H1 (cell line): ENCODE measurements around the gene DENND1A. TPM values are rescaled to one million over a fixed set of nuclear protein-coding genes. Genes with fewer than 3 reads are reported as not detected.

Experiments used
- POLR2A ChIP-seq, 2 experiments: IDR thresholded peaks; 1 replicate in 1 of 2; 2 replicates in 1 of 2; pipeline ENCODE4 v1.6.1; 2011; ENCODE audit warnings: low read depth in 2 of 2, low read length in 2 of 2, mild to moderate bottlenecking in 2 of 2; ENCODE audit errors: control extremely low read depth in 1 of 2
- POU5F1 ChIP-seq: IDR thresholded peaks from 2 replicates; pipeline ENCODE4 v1.6.1; 2011; ENCODE audit warnings: low read depth, mild to moderate bottlenecking, low read length, moderate library complexity
- TEAD4 ChIP-seq: IDR thresholded peaks from 2 replicates; pipeline ENCODE4 v1.6.1; 2012; ENCODE audit warnings: low read depth, low read length, inconsistent platforms, mixed read lengths
- ZNF274 ChIP-seq: IDR thresholded peaks from 2 replicates; pipeline ENCODE4 v1.7.0; 2012; ENCODE audit warnings: low read length, borderline replicate concordance; ENCODE audit errors: extremely low read depth
- polyA plus RNA-seq, 7 experiments: library from polyadenylated mRNA; depleted of rRNA in 3 of 7; stranded (reverse) in 5 of 7; unstranded in 2 of 7; fragments of >200 nt in 5 of 7; fragments of 200-250 nt in 2 of 7; gene quantifications; 1 replicate in 5 of 7; 2 replicates in 1 of 7; 4 replicates in 1 of 7; pipeline versions ENCODE4 v1.2.1 to v1.2.3, GENCODE V29; 2011 to 2013; ENCODE audit warnings: missing spikeins in 2 of 7, mixed read lengths in 2 of 7
- total RNA-seq: library from RNA; stranded (reverse); fragmentation: NEBNext Ultra II Directional; extraction: Animal tissue kit (Norgen Biotek cat#: 25700); gene quantifications from 2 replicates; pipeline ENCODE4 v1.2.1, GENCODE V29; 2021

The DENND1A gene
- total and polyA plus RNA-seq, 2 of the 8 experiments (the other 6 are each of a cell fraction or from before 2014, with no cell fraction given): 24.1 to 26.4 TPM

DNA sequence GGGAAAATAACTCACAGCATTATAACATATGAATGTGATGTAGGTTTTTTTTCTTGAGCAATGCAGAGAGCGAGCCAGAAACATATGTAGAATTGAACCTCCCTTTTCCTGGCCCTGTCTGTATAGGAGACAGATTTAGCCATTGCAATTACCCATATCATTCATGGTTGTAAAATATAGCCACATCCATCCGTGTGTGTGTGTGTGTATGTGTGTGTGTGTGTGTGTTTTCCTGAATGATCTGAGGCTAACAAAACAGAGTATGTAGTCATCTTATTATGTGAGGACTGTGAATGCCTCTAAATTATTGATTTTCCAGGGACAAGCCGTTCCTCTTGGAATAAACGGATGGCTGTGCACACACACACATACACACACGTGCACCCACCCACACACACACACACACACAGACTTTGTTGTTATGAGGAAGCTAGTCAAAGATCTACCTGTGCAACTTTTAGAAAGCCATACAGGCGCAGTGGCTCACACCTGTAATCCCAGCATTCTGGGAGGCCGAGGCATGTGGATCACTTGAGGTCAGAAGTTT lies 11.7 kb upstream of the DENND1A start (continued):
- no peak for TF ChIP-seq ZNF274
- no peak for TF ChIP-seq POLR2A (IDR thresholded peaks at IDR 0.05; ENCODE audit: control extremely low read depth in 1 of 2, low read depth in 2 of 2, low read length in 2 of 2)
- TF ChIP-seq POU5F1: no peak
- TF ChIP-seq TEAD4: no peak
- TF ChIP-seq, all 59 proteins: peak for 0
